ENCODE results near the gene IRS1. TPM values are rescaled to one million over a fixed set of nuclear protein-coding genes. Genes with fewer than 3 reads are reported as not detected.

The IRS1 gene
- total and polyA plus RNA-seq, 8 donors, result 13.3 to 43.5 (median 34.7) TPM

GRCh38 chr2:226792155-226792881 is 7.3 kb downstream of the IRS1 start:
- intact Hi-C loops (cut with DNase I), result loop anchor here in 1 of 2 donors (10.0 kb wide), 2 partner anchors 138 to 578 kb away; no protein-coding TSS in a partner anchor
- Histone ChIP-seq H3K27me3 (peaks cover 0 to 9% of the 10 kb centered on the region in 2 donors), H3K36me3 (no peaks in the 10 kb centered on the region), H3K9me3 (no peaks in the 10 kb centered on the region), H3K27ac (peak overlapping the region; percentile 89 to 91), H3K4me3 (peak overlapping the region; percentile 44 to 68), H3K4me1 (peaks cover 17 to 36% of the 10 kb centered on the region in 2 donors)
- TF ChIP-seq CTCF (IDR thresholded peaks at IDR 0.05), result no peak
- ATAC-seq (peak; percentile 16), DNase-seq (no peak)

GRCh38 chr2:226791487-226792081 is 8.0 kb downstream of the IRS1 start:
- ATAC-seq, result peak; percentile 97
- Histone ChIP-seq H3K36me3 (no peaks in the 10 kb centered on the region), H3K4me3 (peak overlapping the region; percentile 44 to 68), H3K27ac (peak overlapping the region; percentile 89 to 91), H3K4me1 (peaks cover 16 to 33% of the 10 kb centered on the region in 2 donors), H3K27me3 (peaks cover 0 to 2% of the 10 kb centered on the region in 2 donors), H3K9me3 (no peaks in the 10 kb centered on the region)
- intact Hi-C loops (cut with DNase I), result loop anchor here in 1 of 2 donors (10.0 kb wide), 2 partner anchors 137 to 577 kb away; no protein-coding TSS in a partner anchor
- peak; percentile 41 to 67 for TF ChIP-seq CTCF (IDR thresholded peaks at IDR 0.05)
- peak in 3 of 4 donors; percentile 91 to 96 (median 92) for DNase-seq

- Histone ChIP-seq H3K27me3 (no peaks in the 10 kb centered on the region), H3K4me3 (peak overlapping the region; percentile 44 to 68), H3K4me1 (peaks cover 15 to 29% of the 10 kb centered on the region in 2 donors), H3K27ac (peak overlapping the region; percentile 89 to 91), H3K9me3 (no peaks in the 10 kb centered on the region), H3K36me3 (no peaks in the 10 kb centered on the region)
- peak; percentile 32 for ATAC-seq
- no peak for TF ChIP-seq CTCF (IDR thresholded peaks at IDR 0.05)
- DNase-seq, result peak in 2 of 4 donors; percentile 58 to 79
- intact Hi-C loops (cut with DNase I), result loop anchor here in 1 of 2 donors (10.0 kb wide), 2 partner anchors 136 to 576 kb away; no protein-coding TSS in a partner anchor
Observed at GRCh38 chr2:226791056-226791486, 8.5 kb downstream of the IRS1 start.

DNA sequence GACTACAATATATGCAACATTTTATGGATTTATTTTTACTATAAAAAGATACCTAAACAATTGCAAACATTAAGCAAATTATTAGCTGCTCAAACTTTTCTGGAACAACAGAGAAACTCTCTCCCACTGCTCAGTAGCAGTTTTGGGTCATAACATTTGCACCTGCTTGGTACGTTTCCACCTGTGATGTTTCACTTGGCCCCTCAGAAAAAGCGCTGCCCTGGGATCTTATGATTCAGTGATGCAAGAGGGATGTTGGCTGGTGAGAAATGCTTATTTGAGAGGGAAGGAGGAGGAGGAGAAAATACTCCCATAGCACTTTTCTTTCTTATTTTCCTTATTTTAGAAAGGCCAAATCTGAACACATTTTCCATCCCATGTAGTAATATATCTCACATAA is 9.2 kb downstream of the IRS1 start:
- Histone ChIP-seq H3K27me3 (no peaks in the 10 kb centered on the region), H3K9me3 (no peaks in the 10 kb centered on the region), H3K36me3 (no peaks in the 10 kb centered on the region), H3K27ac (peak overlapping the region; percentile 89 to 91), H3K4me1 (peaks cover 12 to 29% of the 10 kb centered on the region in 2 donors), H3K4me3 (peak overlapping the region in 1 of 2 donors; percentile 68)
- no peak for ATAC-seq
- no peak for TF ChIP-seq CTCF (IDR thresholded peaks at IDR 0.05)
- intact Hi-C loops (cut with DNase I), result loop anchor here in 1 of 2 donors (10.0 kb wide), 2 partner anchors 136 to 576 kb away; no protein-coding TSS in a partner anchor
- no peak for DNase-seq

- Histone ChIP-seq H3K9me3 (no peaks in the 10 kb centered on the region), H3K27me3 (no peaks in the 10 kb centered on the region), H3K4me3 (no peak overlapping the region), H3K36me3 (no peaks in the 10 kb centered on the region), H3K27ac (no peak overlapping the region), H3K4me1 (peaks cover 9 to 29% of the 10 kb centered on the region in 2 donors)
- intact Hi-C loops (cut with DNase I), result loop anchor here in 1 of 2 donors (10.0 kb wide), 2 partner anchors 135 to 575 kb away; no protein-coding TSS in a partner anchor
- TF ChIP-seq CTCF (IDR thresholded peaks at IDR 0.05), result no peak
- DNase-seq, result no peak
- ATAC-seq, result no peak
Observed at GRCh38 chr2:226790011-226790410, 9.6 kb downstream of the IRS1 start.
